HG02870 (cell line): ENCODE measurements around the gene RHO.
"Not testable (repeated sequence)": the region's sequence is repeated elsewhere in the genome, so short reads cannot be mapped to it uniquely, and the experiment has no call there.

Source experiments
- ATAC-seq: cut with Tn5 transposase; IDR thresholded peaks from one replicate; pipeline ENCODE4 v1.9.1; 2021; ENCODE audit warnings: mild to moderate bottlenecking, moderate library complexity; ENCODE audit not compliant: unreplicated experiment

RHO gene

GRCh38 chr3:129499604-129500333, 28.7 kb upstream of the RHO start:
- not testable (repeated sequence) for ATAC-seq

DNA sequence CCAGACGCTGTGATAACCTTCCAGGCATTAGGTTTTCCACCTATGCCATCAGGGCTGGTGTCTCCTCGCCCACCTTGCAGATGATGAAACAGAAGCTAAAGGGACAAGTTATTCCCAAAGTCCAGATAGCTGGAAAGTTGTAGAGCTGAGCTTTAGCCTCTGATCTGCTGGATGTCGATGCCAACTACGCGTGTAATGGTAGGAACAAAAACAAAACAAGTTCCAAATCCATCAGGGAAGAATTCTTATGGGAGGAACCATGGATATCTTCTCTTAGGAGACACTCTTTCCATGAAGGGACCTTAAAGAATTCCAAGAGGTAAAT, 28.1 kb upstream of the RHO start:
- ATAC-seq = no peak

GRCh38 chr3:129501630-129502029, 26.8 kb upstream of the RHO start:
- ATAC-seq = no peak

DNA sequence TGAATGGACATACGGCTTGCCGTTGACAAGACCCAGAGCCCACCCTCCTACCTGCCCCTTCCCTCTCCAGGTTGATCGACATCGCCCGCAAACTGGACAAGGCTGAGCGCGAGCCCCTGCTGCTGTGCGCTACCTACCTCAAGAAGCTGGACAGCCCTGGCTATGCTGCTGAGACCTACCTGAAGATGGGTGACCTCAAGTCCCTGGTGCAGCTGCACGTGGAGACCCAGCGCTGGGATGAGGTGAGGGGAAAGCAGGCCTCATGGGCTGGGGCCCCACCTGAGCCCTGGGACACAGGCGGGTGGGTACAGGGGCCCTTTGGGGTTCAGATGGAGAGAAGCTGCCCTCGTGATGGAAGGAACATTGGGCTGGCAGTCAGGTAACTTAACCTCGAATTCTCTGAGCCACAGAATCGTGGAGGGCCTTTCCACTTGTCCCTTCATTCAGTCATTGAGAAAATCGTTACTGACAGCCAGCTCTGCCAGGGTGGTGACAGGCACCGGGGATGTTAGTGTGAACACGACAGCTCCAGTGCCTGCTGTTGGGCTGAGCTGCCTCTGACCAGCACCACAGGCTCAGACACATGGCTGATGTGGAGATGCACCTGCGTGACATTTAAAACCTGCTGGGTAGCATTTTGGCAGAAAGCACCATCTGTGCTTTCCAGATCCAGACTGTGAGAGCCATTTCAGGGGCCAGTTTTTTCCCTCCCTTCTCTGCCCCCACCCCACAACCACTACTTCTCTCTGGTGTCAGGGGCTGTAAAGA, 25.6 kb upstream of the RHO start:
- no peak for ATAC-seq

GRCh38 chr3:129503471-129504291, 24.8 kb upstream of the RHO start:
- no peak for ATAC-seq

DNA sequence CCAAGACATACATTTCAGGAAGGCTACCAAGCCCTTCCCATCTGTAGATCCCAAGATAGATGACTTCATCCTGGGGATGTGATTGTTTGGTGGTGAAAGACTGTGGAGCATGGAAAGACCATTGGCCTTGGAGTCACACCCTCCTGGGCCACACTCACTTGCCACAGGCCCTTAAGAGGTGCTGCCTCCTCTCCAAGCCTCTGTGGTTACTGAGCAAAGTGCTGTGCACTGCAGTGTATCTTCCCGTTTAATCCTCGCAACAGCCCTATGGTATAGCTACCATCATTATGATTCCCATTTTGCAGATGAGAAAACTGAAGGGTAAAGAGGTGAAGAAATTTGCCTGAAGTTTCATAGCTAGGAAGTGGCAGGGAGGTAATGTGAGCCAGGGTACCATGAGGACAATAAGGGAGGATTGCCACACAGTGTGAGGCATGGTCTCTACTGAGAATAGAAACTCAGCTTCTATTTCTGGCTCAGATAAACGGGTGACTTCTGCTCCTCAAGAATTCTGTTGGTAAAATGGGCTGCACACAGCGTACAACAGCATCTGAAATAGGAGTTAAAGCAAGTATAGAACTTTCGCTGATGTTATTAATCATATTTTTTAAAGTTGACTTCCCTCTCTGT, 23.9 kb upstream of the RHO start:
- no peak for ATAC-seq

GRCh38 chr3:129505341-129505740, 23.1 kb upstream of the RHO start:
- no peak for ATAC-seq

DNA sequence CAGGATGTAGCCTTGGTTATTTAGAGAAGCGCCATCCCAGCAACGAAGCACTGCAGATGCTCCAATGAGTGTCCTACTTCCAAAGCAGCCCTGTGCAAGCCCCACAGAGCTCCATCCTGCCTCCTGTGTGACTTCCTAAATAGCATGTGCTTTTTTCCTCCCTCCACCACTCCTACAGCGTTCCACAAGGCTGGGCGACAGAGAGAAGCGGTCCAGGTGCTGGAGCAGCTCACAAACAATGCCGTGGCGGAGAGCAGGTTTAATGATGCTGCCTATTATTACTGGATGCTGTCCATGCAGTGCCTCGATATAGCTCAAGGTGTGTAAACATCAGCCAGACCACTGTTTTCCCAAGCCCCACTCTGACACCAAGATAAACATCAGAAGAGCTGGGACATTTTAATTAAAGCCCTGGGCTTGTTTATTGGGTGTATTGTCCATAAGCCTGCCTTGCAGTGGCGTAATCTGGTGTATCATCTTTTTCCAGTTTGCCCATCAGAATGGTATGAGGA, 22.2 kb upstream of the RHO start:
- ATAC-seq = no peak

- ATAC-seq = no peak
Measured at GRCh38 chr3:129507181-129507831, 21.1 kb upstream of the RHO start.

DNA sequence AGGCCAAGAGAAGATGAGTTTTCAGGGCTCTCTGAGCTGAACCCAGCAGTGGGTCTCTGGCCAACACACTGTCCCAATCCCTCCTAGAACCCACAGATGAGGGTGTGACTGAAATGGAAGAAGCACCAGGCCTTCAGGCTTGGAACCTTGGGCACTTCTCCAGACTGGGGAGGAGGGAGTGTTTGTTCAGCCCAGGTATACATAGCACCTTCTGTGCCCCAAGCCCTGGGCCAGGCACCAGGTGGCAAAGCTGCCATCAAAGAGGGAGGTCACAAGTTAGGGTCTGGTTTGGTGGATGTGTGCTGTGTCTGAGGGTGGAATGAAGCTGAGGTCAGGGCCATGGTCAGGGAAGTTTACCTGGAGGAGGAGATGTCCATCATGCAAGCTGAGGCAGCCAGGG, 15.8 kb upstream of the RHO start:
- no peak for ATAC-seq

DNA sequence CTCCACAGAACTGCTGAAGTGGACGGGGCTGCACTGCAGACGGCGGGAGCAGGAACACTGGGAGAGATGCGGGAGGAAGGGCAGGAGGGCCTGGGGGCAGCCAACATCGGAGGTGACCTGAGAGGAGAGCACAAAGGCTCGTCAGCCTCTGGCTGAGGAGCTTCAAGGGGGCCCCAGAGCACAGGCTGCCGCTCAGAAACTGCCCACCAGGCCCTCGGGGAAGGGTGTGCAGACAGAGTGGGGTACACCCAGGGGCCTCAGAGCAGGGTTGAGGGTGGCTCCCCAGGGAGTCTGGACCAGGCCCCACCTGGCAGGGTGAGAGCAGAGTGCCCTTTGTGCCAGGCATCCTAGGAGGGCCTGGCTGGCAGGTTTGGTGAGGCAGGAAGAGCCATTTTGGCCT, 14.7 kb upstream of the RHO start:
- no peak for ATAC-seq

DNA sequence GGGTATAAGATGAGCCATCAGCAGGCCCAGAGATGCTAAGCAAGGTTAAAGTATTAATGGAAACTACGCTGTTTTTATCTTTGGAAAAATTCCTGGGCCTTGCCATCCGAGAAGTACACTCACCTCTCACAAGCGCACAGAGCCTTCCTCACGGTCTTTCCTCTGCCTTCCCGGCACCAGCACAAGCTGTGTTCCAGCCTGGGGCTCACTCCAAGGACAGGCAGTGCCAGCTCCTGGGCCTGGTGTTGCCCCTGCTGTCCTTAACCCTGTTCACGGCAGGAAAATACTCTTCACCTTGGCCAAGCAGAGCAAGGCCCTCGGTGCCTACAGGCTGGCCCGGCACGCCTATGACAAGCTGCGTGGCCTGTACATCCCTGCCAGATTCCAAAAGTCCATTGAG, 14.3 kb upstream of the RHO start:
- ATAC-seq = no peak

- ATAC-seq = no peak
Measured at GRCh38 chr3:129514563-129514962, 13.9 kb upstream of the RHO start.

DNA sequence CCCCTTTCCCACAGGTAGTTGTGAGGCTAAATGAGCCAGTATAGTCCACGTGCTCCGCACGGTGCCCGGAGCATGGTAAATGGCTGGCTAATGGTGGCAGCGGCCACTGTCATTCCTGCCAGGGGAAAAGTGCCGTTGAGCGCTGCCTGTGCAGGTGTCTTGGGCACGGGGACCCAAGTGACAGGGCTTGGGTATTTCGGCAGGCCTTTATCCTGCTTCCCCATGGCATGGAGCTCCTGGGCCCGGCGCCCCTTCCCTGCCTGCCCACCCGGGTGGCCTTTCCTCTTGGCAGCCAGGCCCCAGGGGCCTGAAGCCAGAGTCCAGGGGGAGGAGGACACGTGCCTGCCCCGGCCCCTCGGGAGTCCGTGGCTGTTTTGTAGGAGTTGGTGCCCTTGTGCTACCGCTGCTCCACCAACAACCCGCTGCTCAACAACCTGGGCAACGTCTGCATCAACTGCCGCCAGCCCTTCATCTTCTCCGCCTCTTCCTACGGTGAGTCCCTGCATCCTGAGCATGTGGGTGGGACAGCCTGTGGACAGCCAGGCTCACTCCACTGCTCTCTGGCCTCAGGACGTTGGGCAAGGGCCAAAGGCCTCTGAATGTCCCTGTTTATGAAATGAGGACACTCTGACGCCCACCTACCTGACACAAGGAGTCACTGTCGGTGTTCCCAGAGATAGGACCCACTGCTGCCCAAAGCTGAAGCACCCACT, 13.2 kb upstream of the RHO start:
- ATAC-seq = not testable (repeated sequence)

GRCh38 chr3:129515821-129516432, 12.5 kb upstream of the RHO start:
- not testable (repeated sequence) for ATAC-seq

- no peak for ATAC-seq
Measured at GRCh38 chr3:129517516-129517915, 10.9 kb upstream of the RHO start.

DNA sequence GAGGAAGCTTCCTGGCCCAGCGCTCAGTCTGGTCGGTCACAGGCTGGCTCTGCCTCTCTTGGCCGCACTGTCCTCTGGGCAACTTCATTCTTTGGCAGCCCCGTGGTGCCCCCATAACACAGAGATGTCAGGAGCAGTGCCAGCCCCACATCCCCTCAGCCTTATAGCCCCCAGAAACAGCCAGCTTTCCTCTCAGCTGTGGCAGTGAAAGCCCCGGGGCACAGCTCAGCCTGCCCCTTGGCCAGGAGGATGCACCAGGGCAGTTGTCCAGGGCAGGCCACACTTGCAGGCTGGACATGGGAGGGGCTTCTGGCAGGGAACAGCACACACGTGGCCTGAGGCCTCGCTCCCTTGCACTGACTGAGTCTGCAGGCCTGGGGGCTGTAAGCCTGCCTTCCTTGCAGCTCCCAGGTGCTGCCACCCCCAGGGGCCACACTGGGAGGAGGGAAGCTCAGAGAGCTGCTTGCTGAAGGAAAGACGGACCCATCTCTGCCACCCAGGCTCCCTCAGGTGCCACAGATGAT, 10.3 kb upstream of the RHO start:
- ATAC-seq = no peak

DNA sequence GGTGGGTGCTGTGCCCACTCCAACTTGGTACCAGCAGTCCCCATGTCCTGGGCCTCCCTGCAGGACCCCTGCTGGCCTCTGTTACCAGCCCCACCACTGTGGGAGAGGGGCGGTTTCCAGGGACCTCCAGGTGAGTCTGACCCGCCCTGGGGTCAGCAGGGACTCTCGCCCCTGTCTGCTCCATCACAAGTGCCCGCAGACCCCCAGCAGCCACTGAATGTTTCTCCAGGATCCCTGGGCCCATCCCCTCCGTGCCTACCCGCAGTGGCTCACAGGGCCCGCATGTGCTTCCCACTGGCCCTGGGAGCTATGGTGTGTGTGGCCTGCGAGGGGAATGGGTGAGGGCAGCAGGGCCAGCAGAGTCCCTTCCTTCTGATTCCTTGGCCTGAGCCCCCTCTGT, 9.9 kb upstream of the RHO start:
- ATAC-seq = no peak

DNA sequence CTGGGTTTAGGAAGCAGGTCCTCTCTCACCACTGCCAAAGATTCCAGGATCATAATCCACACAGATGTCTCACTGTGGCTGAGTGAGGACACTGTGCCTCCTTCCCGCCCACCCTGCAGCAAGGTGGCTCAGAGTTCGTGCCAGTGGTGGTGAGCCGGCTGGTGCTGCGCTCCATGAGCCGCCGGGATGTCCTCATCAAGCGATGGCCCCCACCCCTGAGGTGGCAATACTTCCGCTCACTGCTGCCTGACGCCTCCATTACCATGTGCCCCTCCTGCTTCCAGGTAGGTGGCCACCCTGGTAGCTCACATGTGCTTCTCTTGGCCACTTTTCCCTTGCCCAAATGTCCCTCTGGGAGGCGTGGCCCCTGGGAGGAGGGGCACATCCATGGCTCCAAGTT, 9.0 kb upstream of the RHO start:
- no peak for ATAC-seq
